GM12878 (cell line): ENCODE results near the gene SLC25A52.

Experiments
- CBX3 ChIP-seq: fragments of 200-600 bp; sonication (generic); IDR thresholded peaks from 2 replicates; pipeline ENCODE4 v1.6.1; 2016; ENCODE audit warnings: low read depth, borderline replicate concordance
- FOXM1 ChIP-seq: IDR thresholded peaks from 2 replicates; pipeline ENCODE4 v1.6.1; 2012; ENCODE audit warnings: low read depth, mild to moderate bottlenecking, inconsistent platforms, low read length, moderate library complexity
- POLR2A ChIP-seq: IDR thresholded peaks from 2 replicates; pipeline ENCODE4 v1.6.1; 2011; ENCODE audit warnings: low read depth, mild to moderate bottlenecking, low read length
- SIX5 ChIP-seq: IDR thresholded peaks from 2 replicates; pipeline ENCODE4 v1.6.1; 2011; ENCODE audit warnings: mild to moderate bottlenecking, low read depth, low read length, moderate library complexity; ENCODE audit not compliant: severe bottlenecking
- SRF ChIP-seq, 2 experiments: IDR thresholded peaks; 2 replicates each; pipeline ENCODE4 v1.6.1; 2011; ENCODE audit warnings: low read depth in 2 of 2, low read length in 2 of 2, mild to moderate bottlenecking in 1 of 2, moderate library complexity in 1 of 2
- STAT3 ChIP-seq: IDR thresholded peaks from 2 replicates; pipeline ENCODE4 v1.6.1; 2011; ENCODE audit warnings: low read depth, low read length, improper control_type of control experiment
- TAF1 ChIP-seq: IDR thresholded peaks from 2 replicates; pipeline ENCODE4 v1.6.1; 2011; ENCODE audit warnings: mild to moderate bottlenecking, low read depth, low read length, borderline replicate concordance
- TF ChIP-seq, protein P1 (sequence below), 3 experiments: IDR thresholded peaks in 2 of 3; conservative IDR thresholded peaks in 1 of 3; 2 replicates each; pipeline ENCODE4 v1.5.1; 2011; ENCODE audit warnings: low read depth in 3 of 3, low read length in 3 of 3, mild to moderate bottlenecking in 3 of 3, control low read depth in 2 of 3, moderate library complexity in 2 of 3, inconsistent platforms in 1 of 3, mixed read lengths in 1 of 3; ENCODE audit not compliant: control insufficient read depth in 2 of 3, insufficient read depth in 1 of 3; ENCODE audit errors: extremely low read depth in 1 of 3
- TF ChIP-seq, protein P2 (sequence below): IDR thresholded peaks from 2 replicates; pipeline ENCODE4 v1.6.1; 2011; ENCODE audit warnings: low read depth, low read length, improper control_type of control experiment, borderline replicate concordance
- TF ChIP-seq, protein P3 (sequence below): IDR thresholded peaks from 2 replicates; pipeline ENCODE4 v1.6.1; 2011; ENCODE audit warnings: borderline replicate concordance, low read depth, mild to moderate bottlenecking, moderate library complexity, mixed read lengths, low read length; ENCODE audit not compliant: insufficient read depth; ENCODE audit errors: extremely low read length

DNA sequence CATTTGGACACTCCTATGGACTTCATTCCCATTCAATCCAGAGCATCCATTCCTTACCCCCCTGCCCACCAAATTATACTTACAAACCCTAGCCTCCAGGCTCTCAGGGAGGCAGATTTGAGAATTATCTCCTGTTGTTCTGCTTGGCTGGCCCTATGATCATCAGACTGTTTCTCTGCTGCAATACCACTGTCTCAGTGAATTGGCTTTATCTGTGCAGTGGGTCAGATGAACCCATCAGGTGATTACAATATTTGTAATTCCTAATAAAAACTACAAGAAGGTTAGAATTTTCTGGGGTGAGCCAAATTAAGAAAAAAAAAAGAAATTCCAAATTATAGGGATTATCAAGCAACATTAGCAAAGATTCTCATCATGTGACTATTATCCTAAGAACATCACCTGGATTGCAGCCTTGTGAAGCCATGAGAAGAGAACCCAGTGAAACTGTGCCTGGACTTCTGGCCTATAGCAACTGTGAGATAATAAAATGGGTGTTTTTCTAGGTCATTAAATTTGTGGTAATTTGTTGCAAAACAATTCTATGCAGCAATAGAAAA, 17.8 kb upstream of the SLC25A52 start:
- TF ChIP-seq SRF (IDR thresholded peaks at IDR 0.05; ENCODE audit: low read depth in 2 of 2, low read length in 2 of 2), result no peak
- TF ChIP-seq POLR2A, result no peak
- no peak for TF ChIP-seq SIX5
- TF ChIP-seq, protein P1, sequence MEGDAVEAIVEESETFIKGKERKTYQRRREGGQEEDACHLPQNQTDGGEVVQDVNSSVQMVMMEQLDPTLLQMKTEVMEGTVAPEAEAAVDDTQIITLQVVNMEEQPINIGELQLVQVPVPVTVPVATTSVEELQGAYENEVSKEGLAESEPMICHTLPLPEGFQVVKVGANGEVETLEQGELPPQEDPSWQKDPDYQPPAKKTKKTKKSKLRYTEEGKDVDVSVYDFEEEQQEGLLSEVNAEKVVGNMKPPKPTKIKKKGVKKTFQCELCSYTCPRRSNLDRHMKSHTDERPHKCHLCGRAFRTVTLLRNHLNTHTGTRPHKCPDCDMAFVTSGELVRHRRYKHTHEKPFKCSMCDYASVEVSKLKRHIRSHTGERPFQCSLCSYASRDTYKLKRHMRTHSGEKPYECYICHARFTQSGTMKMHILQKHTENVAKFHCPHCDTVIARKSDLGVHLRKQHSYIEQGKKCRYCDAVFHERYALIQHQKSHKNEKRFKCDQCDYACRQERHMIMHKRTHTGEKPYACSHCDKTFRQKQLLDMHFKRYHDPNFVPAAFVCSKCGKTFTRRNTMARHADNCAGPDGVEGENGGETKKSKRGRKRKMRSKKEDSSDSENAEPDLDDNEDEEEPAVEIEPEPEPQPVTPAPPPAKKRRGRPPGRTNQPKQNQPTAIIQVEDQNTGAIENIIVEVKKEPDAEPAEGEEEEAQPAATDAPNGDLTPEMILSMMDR (IDR thresholded peaks at IDR 0.05 in 2 of 3, conservative IDR thresholded peaks at IDR 0.05 in 1 of 3; ENCODE audit: control insufficient read depth in 2 of 3, extremely low read depth in 1 of 3, insufficient read depth in 1 of 3, low read depth in 3 of 3, low read length in 3 of 3), result no peak
- no peak for TF ChIP-seq STAT3
- TF ChIP-seq, protein P2, sequence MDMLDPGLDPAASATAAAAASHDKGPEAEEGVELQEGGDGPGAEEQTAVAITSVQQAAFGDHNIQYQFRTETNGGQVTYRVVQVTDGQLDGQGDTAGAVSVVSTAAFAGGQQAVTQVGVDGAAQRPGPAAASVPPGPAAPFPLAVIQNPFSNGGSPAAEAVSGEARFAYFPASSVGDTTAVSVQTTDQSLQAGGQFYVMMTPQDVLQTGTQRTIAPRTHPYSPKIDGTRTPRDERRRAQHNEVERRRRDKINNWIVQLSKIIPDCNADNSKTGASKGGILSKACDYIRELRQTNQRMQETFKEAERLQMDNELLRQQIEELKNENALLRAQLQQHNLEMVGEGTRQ, result no peak
- TF ChIP-seq, protein P3, sequence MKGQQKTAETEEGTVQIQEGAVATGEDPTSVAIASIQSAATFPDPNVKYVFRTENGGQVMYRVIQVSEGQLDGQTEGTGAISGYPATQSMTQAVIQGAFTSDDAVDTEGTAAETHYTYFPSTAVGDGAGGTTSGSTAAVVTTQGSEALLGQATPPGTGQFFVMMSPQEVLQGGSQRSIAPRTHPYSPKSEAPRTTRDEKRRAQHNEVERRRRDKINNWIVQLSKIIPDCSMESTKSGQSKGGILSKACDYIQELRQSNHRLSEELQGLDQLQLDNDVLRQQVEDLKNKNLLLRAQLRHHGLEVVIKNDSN, result no peak
- no peak for TF ChIP-seq FOXM1
- TF ChIP-seq TAF1, result no peak
- TF ChIP-seq CBX3, result no peak
